SK-N-SH (cell line): ENCODE measurements around the gene IGSF9. TPM values are rescaled to one million over a fixed set of nuclear protein-coding genes. Genes with fewer than 3 reads are reported as not detected.

Source experiments
- CTCF ChIA-PET: fragments of 300-600, 350-600 bp; formaldehyde crosslinking; extraction: SDS; loops from one replicate; lab custom pipeline; 2021; lab: Yijun Ruan, JAX
- POLR2A ChIA-PET: fragments of 350-600 bp; sonication (Branson Sonifier 250); formaldehyde crosslinking; extraction: SDS; loops from one replicate; lab custom pipeline; 2020; ENCODE audit warnings: antibody characterized with exemption, inconsistent platforms; lab: Yijun Ruan, JAX
- DNase-seq: peaks from one replicate; pipeline ENCODE4 v3.0.0; 2012
- H2AFZ ChIP-seq: fragments of 200-600 bp; sonication (generic); 2 replicates; pipeline ENCODE4 v1.8.1; 2016; ENCODE audit warnings: antibody characterized with exemption, mild to moderate bottlenecking, low read depth
- H3F3A ChIP-seq: fragments of 200-600 bp; sonication (generic); replicated peaks from 2 replicates; pipeline ENCODE3; 2016; ENCODE audit warnings: antibody characterized with exemption, mild to moderate bottlenecking; ENCODE audit not compliant: insufficient read depth
- H3K27ac ChIP-seq, 2 experiments: fragments of 200-500 bp in 1 of 2; fragments of 200-600 bp in 1 of 2; sonication (Bioruptor generic) in 1 of 2; sonication (generic), shearing (Covaris generic) in 1 of 2; 2 replicates each; pipeline versions ENCODE4 v1.5.1 to v1.6.1; 2014 to 2016; ENCODE audit warnings: low read depth in 2 of 2, inconsistent platforms in 1 of 2, low read length in 1 of 2, mild to moderate bottlenecking in 1 of 2, mixed read lengths in 1 of 2
- H3K27me3 ChIP-seq: fragments of 200-600 bp; sonication (generic), shearing (Covaris generic); 2 replicates; pipeline ENCODE4 v1.6.1; 2016; ENCODE audit warnings: mixed run types; ENCODE audit not compliant: insufficient read depth
- H3K36me3 ChIP-seq, 2 experiments: fragments of 200-500 bp in 1 of 2; fragments of 200-600 bp in 1 of 2; sonication (Bioruptor generic) in 1 of 2; sonication (generic) in 1 of 2; replicated peaks in 1 of 2; 2 replicates each; pipeline versions ENCODE3 to v1.5.1; 2014 to 2016; ENCODE audit warnings: low read length in 1 of 2, mild to moderate bottlenecking in 1 of 2; ENCODE audit not compliant: insufficient read depth in 2 of 2, control insufficient read depth in 1 of 2
- H3K4me1 ChIP-seq, 2 experiments: fragments of 200-500 bp in 1 of 2; fragments of 200-600 bp in 1 of 2; sonication (Bioruptor generic) in 1 of 2; sonication (generic), shearing (Covaris generic) in 1 of 2; 2 replicates each; pipeline versions ENCODE4 v1.5.1 to v1.6.1; 2014 to 2016; ENCODE audit warnings: low read depth in 1 of 2, low read length in 1 of 2, mixed run types in 1 of 2; ENCODE audit not compliant: insufficient read depth in 2 of 2, control insufficient read depth in 1 of 2
- H3K4me2 ChIP-seq: fragments of 200-600 bp; sonication (generic), shearing (Covaris generic); 2 replicates; pipeline ENCODE4 v1.6.1; 2017; ENCODE audit warnings: mixed run types
- H3K4me3 ChIP-seq, 2 experiments: fragments of 200-500 bp in 1 of 2; fragments of 200-600 bp in 1 of 2; sonication (Bioruptor generic) in 1 of 2; sonication (generic), shearing (Covaris generic) in 1 of 2; 2 replicates each; pipeline versions ENCODE4 v1.5.1 to v1.8.1; 2014 to 2016; ENCODE audit warnings: low read depth in 2 of 2, inconsistent platforms in 1 of 2, low read length in 1 of 2, mild to moderate bottlenecking in 1 of 2, mixed read lengths in 1 of 2, moderate library complexity in 1 of 2
- H3K79me2 ChIP-seq: fragments of 200-600 bp; sonication (generic); 2 replicates; pipeline ENCODE4 v1.8.1; 2017; ENCODE audit warnings: mild to moderate bottlenecking; ENCODE audit not compliant: insufficient read depth
- H3K9ac ChIP-seq: fragments of 200-600 bp; sonication (generic); 2 replicates; pipeline ENCODE4 v1.6.1; 2017; ENCODE audit warnings: mixed run types
- H3K9me2 ChIP-seq: fragments of 200-600 bp; sonication (generic); 2 replicates; pipeline ENCODE4 v1.6.1; 2017; ENCODE audit warnings: mixed run types
- H3K9me3 ChIP-seq: fragments of 200-600 bp; sonication (generic); 2 replicates; pipeline ENCODE4 v1.6.1; 2017; ENCODE audit warnings: mixed run types, mild to moderate bottlenecking, moderate library complexity
- H4K20me1 ChIP-seq: fragments of 200-600 bp; sonication (generic); 2 replicates; pipeline ENCODE4 v1.6.1; 2017; ENCODE audit warnings: mild to moderate bottlenecking, mixed run types; ENCODE audit not compliant: insufficient read depth
- CHD2 ChIP-seq: fragments of 150-350 bp; IDR thresholded peaks from 2 replicates; pipeline ENCODE4 v1.6.1; 2018; ENCODE audit warnings: low read length; ENCODE audit not compliant: partially characterized antibody
- FOXJ3 ChIP-seq: sonication (generic); formaldehyde crosslinking; IDR thresholded peaks from 2 replicates; pipeline ENCODE4 v1.5.1; 2020; ENCODE audit warnings: mild to moderate bottlenecking, missing genetic modification reagents
- IRF3 ChIP-seq: fragments of 150-350 bp; IDR thresholded peaks from 2 replicates; pipeline ENCODE4 v1.6.1; 2016; ENCODE audit warnings: mild to moderate bottlenecking, low read depth, low read length
- MXI1 ChIP-seq: IDR thresholded peaks from 2 replicates; pipeline ENCODE4 v1.6.1; 2012; ENCODE audit warnings: mild to moderate bottlenecking, low read depth, low read length, improper control_type of control experiment
- NRF1 ChIP-seq: IDR thresholded peaks from 2 replicates; pipeline ENCODE4 v1.6.1; 2012; ENCODE audit warnings: low read depth, mild to moderate bottlenecking, low read length
- TAF1 ChIP-seq: IDR thresholded peaks from 2 replicates; pipeline ENCODE4 v1.6.1; 2012; ENCODE audit warnings: low read depth, mild to moderate bottlenecking, low read length, moderate library complexity, borderline replicate concordance
- TCF12 ChIP-seq: IDR thresholded peaks from 2 replicates; pipeline ENCODE4 v1.4.0; 2012
- YY1 ChIP-seq: IDR thresholded peaks from 2 replicates; pipeline ENCODE4 v1.4.0; 2012; ENCODE audit warnings: low read depth, mild to moderate bottlenecking
- WGBS: methylation state at CpG from one replicate; pipeline ENCODE4 v1.1.6; 2017; ENCODE audit warnings: low lambda C conversion rate; 5-methylcytosine and 5-hydroxymethylcytosine counted together
- polyA plus RNA-seq, 3 experiments: library from polyadenylated mRNA; depleted of rRNA; stranded (reverse); fragments of >200 nt; gene quantifications; 2 replicates each; pipeline ENCODE4 v1.2.3, GENCODE V29; 2012
- TF ChIP-seq, protein P1 (sequence below): IDR thresholded peaks from 2 replicates; pipeline ENCODE4; 2012
- TF ChIP-seq, protein P2 (sequence below): fragments of 200-600 bp; sonication (generic); IDR thresholded peaks from 2 replicates; pipeline ENCODE4 v1.6.1; 2017; ENCODE audit warnings: antibody characterized with exemption, mild to moderate bottlenecking, moderate library complexity

The IGSF9 gene
- polyA plus RNA-seq, 1 of the 3 experiments (the other 2 are of a cell fraction): 2.4 TPM

DNA sequence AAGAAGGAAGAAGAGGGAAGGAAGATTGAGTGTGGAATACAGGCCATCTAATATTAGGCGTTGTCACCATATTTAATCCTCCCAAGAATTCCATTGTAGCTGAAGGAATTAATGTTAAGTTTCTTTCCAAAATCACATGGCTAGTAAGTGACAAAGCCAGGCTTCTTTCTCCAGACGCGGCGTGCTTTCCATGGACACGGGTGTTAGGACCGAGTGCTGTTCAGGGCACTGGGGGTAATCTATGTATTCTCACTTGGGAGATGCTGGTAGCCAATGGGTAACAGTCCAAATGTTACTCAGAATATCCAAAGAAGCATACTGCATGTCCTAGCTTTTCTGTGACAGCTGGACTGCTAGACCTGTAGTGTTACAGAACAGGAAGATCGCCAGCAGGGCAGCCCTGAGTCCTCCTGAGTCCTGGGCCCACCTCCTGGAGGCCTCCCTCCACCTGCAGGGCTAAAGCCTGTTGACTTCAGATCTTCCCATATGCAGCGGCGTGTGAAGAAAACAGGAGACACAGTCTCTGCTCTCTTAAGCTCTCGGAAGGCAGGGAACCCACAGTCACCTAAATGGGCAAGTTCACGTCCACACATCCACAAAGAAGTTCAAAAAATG, 5.3 kb downstream of the IGSF9 start:
- TF ChIP-seq CHD2 (no peak), TCF12 (no peak), IRF3 (no peak), MXI1 (no peak), FOXJ3 (no peak), NRF1 (no peak), TAF1 (no peak)
- TF ChIP-seq, protein P1, sequence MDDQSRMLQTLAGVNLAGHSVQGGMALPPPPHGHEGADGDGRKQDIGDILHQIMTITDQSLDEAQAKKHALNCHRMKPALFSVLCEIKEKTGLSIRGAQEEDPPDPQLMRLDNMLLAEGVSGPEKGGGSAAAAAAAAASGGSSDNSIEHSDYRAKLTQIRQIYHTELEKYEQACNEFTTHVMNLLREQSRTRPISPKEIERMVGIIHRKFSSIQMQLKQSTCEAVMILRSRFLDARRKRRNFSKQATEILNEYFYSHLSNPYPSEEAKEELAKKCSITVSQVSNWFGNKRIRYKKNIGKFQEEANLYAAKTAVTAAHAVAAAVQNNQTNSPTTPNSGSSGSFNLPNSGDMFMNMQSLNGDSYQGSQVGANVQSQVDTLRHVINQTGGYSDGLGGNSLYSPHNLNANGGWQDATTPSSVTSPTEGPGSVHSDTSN: no peak
- Histone ChIP-seq H3K9me3 (no peaks in the 10 kb centered on the region), H3K4me3 (no peak overlapping the region), H4K20me1 (no peaks in the 10 kb centered on the region), H3K79me2 (no peaks in the 10 kb centered on the region), H3K9ac (no peak overlapping the region), H3K4me1 (peaks cover 0 to 34% of the 10 kb centered on the region in 2 experiments; a peak in 1 of 4 replicates), H3K27me3 (no peaks in the 10 kb centered on the region), H2AFZ (no peak overlapping the region), H3K4me2 (no peak overlapping the region), H3K36me3 (no peaks in the 10 kb centered on the region), H3F3A (no peaks in the 10 kb centered on the region), H3K9me2 (no peaks in the 10 kb centered on the region), H3K27ac (no peak overlapping the region)
- WGBS: 98% methylated on average over 10 of the region's 11 CpGs
- ChIA-PET POLR2A (no interaction called here), CTCF (interaction anchor here (1.0 to 22.3 kb wide), 5 partner anchors 9 to 66 kb away, joined by 3 to 460 read pairs (median 3); no protein-coding TSS in a partner anchor)
- no peak for DNase-seq

GRCh38 chr1:159939678-159940002, 5.8 kb downstream of the IGSF9 start:
- no peaks in the 10 kb centered on the region for H3K79me2 ChIP-seq
- no peak for TF ChIP-seq YY1
- TF ChIP-seq, protein P2, sequence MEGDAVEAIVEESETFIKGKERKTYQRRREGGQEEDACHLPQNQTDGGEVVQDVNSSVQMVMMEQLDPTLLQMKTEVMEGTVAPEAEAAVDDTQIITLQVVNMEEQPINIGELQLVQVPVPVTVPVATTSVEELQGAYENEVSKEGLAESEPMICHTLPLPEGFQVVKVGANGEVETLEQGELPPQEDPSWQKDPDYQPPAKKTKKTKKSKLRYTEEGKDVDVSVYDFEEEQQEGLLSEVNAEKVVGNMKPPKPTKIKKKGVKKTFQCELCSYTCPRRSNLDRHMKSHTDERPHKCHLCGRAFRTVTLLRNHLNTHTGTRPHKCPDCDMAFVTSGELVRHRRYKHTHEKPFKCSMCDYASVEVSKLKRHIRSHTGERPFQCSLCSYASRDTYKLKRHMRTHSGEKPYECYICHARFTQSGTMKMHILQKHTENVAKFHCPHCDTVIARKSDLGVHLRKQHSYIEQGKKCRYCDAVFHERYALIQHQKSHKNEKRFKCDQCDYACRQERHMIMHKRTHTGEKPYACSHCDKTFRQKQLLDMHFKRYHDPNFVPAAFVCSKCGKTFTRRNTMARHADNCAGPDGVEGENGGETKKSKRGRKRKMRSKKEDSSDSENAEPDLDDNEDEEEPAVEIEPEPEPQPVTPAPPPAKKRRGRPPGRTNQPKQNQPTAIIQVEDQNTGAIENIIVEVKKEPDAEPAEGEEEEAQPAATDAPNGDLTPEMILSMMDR: no peak
- no peak overlapping the region for H3K27ac ChIP-seq
- no peaks in the 10 kb centered on the region for H3K9me2 ChIP-seq
- no peaks in the 10 kb centered on the region for H4K20me1 ChIP-seq
- no peak overlapping the region for H3K4me3 ChIP-seq
- H2AFZ ChIP-seq: no peak overlapping the region
- no peak overlapping the region for H3K9ac ChIP-seq
- ChIA-PET CTCF (interaction anchor here (1.0 to 22.3 kb wide), 6 partner anchors 10 to 146 kb away, joined by 3 to 460 read pairs (median 3); no protein-coding TSS in a partner anchor), POLR2A (no interaction called here)
- H3K4me1 ChIP-seq: peaks cover 0 to 31% of the 10 kb centered on the region in 2 experiments; a peak in 1 of 4 replicates
- no peaks in the 10 kb centered on the region for H3K9me3 ChIP-seq
- H3K36me3 ChIP-seq: no peaks in the 10 kb centered on the region
- DNase-seq: no peak
- no peaks in the 10 kb centered on the region for H3K27me3 ChIP-seq
- H3F3A ChIP-seq: no peaks in the 10 kb centered on the region
- 77% methylated on average over 3 of the region's 3 CpGs for WGBS
- H3K4me2 ChIP-seq: no peak overlapping the region
